GDM1 (cell line): Measurements from ENCODE around the gene RHBDD1.

Experiments used
- DNase-seq: peaks from one replicate; lab custom pipeline; 2025; lab: John Stamatoyannopoulos, UW

Gene RHBDD1

DNA sequence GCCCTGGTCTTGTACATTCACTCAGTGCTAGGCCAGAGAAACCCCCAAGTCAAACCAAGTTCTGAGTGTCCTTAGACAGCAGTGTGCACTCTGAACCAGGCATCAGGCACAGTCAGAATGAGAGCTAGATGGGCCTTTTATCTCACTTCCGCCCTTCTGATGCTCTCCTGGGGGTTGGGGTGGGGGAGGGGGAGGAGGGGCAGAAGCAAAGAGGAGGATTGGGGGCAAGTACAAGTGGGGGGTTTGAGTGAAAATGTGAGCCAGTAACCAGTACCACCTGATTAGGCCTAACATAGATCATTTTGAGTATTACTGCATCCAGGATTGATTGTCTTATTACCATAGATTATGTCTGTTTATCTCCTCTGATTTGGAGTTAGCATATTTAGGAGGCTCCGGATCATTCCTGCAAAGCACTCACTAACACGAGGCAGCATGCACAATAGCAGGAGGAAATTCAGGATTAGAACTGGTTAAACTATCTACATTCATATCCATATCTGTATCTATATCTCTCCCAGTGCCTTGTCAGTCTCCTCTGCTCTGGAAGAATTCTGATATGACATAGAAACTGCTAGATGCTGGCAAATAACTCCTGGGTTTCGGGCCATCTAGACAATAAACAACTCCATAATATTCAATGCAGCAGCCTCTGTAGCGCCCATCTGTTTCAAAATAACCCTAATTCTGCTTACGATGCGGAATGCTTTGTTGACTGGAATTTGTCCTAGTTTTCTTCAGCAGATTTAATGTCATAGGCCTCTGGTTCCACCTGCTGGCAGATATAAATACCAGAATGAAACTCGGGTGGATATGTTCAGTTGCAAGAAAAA is 149.1 kb downstream of the RHBDD1 start:
- no peak for DNase-seq

DNA sequence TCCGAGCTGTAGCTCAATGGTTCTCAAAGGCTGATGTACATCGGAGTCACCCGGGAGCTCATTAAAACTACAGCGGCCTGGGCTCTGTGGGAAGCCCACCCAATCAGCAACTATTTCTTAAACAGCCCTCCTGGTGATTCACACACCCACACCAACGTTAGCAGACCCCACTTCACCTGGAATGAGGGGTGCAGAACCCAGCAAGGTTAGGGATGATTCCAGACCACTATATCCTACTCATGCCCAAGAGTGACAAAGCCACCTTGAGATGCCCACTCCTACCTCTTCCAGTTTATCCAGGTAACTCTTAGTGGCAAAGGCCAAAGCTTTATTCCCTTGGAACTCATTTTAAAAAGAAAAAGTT is 149.7 kb downstream of the RHBDD1 start:
- no peak for DNase-seq

DNA sequence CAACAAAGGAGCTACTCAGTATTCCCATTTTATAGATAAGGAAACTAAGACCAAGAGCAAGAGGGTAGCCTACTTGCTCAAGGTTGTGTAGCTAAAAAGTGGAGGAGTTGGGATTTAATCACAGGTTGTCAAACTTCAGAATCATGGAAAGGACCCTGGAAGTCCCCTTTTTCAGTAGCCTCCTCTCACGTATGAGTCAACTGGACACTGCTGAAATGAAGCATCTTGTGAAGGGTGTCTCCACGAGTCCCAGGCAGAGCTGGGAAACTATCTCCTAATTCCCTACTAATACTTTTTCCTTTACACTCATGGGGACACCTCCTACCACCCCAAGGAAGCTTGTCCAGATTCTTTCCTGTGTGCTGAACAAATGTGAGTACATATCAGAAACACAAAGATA is 155.8 kb downstream of the RHBDD1 start:
- DNase-seq: no peak

DNA sequence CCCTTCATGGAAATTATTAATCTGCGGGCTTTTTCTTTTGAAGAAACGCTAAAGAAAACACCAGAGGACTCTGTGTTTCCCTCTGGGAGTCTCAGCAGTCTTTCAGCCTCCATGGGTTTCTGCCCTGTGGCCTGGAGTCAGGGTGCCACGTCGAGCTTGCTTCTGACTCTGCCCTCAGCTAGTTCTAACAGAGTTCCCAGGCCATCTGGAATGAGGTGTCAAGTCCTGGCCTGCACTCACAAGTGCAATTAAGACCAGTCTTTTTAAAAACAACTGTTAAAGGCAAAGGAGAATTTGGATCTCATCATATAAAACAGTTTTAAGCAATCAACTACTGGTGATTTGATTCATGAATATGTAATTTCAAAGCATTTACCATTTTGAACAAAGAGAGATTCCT is 157.3 kb downstream of the RHBDD1 start:
- no peak for DNase-seq

DNA sequence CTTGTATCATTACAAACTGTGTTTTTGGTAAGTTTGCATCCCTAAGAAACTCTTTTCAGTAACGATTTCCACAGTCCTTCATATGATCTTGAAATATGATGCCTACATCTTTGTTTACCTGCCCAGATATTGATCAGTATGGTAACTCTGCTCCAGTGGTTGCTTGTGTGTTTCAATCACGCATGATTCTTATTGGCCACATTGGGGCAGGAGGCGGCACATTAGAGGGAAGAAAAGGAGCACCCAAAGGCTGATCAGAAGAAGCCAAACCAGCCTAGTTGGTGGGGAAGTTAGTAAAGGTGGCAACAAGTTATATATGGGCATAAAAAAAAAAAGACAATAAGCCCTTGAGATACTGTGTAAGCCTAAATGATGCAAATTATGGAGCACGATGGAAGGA is 158.9 kb downstream of the RHBDD1 start:
- DNase-seq: no peak

DNA sequence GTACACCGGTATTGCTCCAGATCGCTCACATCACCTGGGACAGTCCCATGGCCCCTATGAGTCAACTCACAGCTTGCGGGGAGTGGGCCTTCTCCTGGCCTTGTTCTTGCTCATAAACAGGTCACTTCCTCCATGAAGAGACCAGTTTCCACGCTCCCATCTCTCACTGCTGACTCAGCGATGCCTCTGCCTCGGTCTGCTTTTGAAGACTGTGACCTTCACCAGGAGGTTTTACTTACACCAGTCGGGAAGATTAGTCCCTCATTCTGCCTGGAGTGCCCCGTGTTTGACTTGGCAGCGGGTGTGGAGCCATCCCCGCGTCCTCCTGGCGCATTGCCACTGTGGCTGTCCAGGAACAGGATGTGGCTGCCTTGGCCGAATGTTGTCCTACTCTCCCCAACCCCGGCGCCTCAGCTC is 159.8 kb downstream of the RHBDD1 start:
- no peak for DNase-seq

DNA sequence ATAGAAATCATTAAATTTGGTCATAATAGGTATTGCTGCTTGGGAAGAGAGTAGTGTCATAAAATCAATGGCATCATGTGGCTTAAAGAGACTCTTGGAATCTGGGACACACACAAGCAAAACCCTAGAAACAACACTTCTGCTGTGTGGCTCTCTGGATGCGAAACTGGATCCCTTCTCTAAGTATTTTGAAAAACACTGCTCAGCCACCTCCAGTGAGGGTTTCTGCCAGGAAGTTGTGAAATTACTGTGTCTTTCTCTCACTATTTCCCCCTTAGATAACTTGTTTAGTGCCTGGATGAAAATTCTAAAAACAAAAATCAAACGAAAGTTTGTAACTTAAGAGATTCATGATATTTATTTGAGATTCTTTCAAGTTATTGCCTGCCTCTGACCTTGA is 163.8 kb downstream of the RHBDD1 start:
- no peak for DNase-seq

DNA sequence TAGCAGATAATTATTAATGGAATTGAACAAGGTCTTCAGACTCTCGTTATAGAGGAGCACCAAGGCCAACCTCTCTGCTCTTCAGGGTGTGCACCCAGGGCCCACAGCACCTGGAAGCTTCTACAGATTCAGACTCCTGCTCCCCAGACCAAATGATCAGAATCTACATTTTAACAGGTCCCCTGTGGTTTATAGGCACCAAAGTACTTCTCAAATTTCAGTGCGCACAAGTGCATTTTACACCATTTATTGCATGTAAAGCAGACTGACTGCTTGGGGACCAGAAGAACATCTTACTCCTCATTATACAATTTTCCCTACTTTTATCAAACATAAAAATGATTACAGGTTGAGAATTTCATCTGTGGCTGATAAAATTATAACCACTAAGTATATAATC is 164.3 kb downstream of the RHBDD1 start:
- DNase-seq: no peak

DNA sequence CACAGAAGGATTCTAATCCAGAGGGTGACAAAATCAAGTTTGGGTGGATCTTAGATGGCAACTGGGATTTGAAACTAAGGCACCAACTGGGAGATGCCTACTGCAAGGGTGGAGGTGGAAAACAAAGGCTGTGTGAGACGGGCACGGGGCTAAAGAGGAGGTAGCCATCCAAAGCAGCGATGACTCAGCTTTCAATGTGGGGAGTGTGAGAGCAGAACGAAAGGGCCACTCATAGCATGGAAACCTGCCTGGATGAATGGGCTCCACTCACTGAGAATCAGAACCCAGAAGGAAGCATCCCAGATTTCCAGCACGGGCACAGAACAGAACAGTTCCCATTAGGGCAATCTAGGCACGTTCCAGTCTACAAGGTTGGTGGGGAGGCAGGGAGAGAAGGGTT is 168.6 kb downstream of the RHBDD1 start:
- no peak for DNase-seq

DNA sequence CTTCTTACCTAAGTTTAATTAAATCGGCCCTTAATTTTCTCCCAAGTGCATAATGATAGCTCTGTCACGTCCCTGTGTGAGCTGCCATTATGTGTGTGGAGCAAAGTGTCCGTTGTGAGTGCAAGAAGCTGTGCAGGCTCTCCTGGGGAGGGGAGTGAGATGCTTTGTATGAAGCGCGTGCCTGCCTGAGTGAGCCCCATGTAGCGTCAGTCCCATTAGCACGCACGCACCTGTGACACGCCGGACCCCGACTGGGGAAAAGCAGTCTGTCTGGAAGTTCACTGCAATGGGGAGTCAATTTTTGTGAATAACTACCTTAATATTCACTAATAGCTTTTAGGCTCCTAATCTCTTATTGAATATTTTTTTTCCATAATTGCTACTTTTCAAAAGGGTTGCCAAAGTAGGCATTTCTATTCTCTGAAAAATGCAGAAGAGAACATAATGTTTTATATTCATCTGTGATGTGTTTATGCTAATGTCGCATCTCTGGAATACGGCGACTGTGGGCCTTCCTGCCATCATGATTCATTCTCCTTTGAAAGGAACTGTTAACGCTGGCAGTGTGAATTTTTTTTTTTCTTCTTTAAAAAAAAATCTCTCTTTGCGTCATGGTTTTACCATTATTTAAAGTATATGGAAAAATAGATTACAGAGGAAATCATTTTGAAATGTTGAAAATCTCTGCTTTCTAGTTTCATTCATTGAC is 170.5 kb downstream of the RHBDD1 start:
- no peak for DNase-seq

DNA sequence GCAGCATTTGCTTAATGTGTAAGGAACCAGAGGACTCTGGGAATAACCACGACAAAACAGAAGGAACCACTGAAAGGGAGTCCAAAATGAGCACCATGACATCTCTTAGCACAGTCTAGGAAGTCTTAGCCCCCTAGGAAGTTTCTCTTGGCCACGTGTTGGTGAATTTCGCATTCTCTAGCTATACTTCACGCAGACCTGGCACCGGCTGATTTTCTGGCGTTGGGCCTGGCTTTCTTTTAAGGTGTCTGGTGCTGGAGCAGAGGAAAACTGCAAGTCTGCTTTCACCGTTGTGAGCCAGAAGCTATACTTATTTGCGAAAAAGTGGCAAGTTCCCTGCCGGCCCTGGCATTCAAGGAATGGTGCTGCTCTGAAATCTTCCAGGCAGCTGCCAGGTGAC is 171.3 kb downstream of the RHBDD1 start:
- no peak for DNase-seq

DNA sequence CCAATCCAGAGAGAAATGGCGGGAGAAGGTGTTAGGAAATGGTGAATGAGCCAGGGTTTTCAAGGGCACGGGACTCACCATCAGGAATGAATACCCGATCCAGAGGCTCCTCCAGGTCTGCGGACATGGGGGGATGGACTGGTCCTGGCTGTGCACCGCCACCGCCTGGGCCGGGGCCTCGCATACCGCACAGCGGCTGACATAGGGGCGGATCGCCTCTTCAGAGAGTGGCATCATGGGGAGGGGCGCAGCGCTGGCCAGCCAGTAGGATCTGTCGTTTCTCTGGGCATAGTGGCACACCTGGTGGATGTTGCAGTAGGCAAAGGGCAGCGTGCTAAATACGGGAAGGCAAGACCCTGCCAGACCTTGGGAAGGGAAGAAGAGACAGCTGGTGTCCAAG is 172.1 kb downstream of the RHBDD1 start:
- no peak for DNase-seq

DNA sequence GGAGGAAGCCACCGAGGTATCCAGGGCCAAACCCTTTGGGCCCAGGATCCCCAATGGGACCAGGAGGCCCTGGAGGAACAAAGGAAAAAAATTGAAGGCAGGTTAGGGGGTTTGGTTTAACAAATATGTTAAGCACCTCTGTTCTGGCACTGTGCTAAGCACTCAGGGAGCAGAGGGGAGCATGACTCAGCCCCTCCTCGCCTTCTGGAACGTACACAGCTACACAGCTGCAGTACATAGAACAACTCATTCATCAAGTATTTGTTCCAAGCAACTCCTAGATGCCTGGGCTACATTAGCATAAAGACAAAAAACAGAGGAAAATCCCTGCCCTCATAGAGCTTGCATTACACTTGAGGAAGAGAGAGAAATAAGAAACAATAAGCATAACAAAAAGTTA is 174.6 kb downstream of the RHBDD1 start:
- DNase-seq: no peak

DNA sequence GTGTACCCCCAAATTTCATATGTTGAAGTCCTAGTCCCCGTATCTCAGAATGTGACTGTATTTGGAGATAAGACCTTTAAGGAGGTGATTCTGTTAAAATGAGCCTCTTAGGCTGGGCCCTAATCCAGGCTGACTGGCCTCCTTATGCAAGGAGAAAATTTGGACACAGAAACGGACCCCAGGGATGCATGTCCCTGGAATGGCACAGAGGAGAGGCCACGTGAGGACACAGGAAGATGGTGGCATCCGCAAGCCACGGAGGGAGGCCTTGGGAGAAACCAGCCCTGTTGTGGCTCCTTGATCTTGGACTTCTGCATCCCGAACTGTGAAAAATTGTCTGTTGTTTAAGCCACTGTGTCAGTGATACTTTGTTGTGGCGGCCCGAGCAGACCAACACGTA is 177.5 kb downstream of the RHBDD1 start:
- DNase-seq: no peak

DNA sequence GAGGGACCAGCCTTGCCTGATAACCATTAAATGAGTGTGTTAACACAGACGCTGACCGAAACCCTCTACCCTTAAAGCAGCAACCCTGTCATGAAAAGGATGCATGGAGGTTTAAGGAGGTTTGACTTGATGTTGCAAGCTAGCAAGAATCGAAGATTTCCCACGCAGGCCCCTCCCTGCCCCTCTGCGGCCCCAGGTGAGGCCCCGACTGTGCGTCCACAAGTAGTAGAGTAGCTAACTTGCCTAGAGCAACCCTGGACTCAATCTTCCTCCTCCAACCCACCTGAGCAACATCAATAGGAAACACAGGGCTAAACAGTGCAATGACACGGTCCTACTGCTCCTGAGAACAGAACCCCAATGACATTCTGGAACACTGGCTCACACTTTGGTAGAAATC is 178.0 kb downstream of the RHBDD1 start:
- DNase-seq: no peak

DNA sequence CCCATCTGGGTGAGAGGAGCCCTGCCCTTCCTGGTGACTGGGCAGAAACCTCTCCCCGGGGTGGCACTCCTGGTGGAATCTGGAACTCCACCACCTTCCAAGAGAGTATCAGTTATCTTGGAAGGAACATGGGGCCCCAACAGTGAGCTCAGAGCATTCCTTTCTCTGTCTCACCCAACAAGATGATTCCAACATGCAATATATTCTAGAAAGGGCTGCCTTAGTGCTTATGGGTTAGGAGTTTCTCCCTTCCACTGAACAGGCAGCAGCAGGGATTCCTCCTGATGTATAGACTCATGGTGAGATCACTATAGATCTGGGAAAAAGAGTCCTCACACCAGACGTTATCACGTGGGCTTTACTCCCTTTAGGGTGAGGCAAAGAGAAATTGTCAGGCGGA is 181.0 kb downstream of the RHBDD1 start:
- DNase-seq: no peak

DNA sequence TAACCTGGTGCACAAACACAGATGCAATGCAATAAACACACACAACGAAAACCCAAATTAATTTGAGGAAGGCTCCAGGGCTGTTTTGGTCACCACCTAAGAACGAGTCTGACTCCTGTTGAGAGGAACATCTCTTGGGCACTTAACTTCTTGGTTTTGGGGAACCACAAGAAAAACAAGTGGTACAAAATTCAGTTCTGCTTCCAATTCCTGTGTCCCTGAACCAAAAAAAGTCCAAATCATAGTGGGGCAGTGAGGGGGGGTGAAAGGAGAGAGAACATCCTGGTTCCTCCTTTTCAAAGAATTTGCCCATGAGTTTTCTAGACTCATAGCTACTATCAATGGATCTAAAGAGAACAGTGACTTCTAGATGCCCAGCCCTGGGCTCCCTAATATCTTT is 184.6 kb downstream of the RHBDD1 start:
- DNase-seq: no peak

DNA sequence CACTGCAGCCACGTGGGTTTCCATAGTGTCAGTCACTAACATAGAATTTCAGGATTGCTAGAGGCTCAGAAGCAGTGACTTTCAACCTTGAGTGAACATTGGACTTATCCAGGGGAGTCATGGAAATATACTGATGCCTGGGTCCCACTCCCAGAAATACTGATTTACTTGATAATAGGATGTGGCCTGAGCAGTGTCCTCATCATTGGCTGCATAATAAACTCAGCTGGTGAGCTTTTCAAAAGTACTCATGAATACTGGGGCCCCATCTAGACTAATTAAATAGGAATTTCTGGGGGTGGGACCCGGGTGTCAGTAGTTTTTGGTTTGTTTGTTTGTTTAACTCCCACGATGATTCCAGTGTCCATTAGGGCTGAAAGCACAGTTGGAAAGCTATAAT is 186.8 kb downstream of the RHBDD1 start:
- no peak for DNase-seq

DNA sequence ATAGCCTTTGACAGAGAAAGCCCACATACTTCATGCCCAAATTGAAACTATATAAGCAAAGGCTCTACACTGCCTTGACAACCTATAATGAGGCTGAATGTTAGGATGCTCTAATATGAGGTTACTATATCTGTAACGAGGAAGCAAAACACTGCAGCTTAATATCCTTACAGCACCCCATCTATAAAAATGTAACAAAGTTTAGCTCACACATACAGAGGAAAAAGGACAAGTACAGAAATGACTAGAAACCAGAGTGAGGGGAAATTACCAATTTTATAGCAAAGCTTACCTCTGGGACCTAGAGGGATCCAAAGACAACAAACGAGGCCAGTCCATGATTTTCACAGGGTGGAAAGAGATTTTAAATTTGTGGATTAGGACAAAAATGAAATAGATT is 189.7 kb downstream of the RHBDD1 start:
- no peak for DNase-seq

DNA sequence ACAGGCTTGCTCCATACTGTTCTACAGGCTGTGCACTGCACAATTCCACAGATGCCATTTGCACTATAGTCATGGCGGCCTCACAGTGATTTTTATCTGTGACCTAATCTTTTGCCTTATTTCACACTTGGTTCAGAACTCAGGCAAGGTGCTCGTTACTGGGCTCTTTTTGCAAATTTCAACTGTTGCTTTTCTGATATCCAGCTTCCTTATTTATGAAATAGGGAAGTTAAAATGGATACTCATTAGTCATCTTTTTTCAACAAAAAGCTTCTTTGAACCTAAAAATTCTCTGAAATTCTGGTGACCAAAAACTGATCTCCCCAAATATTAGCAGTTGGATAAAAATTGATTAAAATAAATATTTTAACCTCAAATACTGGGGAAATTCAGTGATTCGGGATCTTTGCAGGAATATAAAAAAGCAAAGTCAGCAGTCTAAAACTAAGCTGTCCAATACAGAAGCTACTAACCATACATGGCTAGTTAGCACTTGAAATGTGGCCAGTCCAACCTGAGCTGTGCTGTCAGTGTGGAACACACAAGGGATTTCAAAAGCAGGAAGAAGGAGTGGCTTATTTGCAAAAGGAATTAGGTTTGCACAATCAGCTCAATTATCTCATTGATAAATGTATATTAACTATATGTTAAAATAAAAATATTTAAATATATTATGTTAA is 193.7 kb downstream of the RHBDD1 start:
- no peak for DNase-seq

DNA sequence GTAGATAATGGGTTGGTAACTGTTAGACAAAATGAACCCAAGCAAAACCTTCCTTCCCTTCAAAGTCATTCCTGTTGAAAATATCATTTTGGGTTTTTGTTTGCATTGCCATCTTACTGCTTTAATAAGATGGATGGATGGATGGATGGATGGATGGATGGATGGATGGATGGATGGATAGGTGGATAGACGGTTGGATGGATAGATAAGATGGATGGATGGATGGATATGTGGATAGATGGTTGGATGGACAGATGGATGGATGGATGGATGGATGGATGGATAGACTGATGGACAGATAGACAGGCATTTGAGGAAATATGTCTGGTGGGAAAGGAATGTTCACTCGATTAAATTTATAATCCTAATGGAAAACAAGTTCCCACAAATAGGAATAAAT is 194.9 kb downstream of the RHBDD1 start:
- no peak for DNase-seq

DNA sequence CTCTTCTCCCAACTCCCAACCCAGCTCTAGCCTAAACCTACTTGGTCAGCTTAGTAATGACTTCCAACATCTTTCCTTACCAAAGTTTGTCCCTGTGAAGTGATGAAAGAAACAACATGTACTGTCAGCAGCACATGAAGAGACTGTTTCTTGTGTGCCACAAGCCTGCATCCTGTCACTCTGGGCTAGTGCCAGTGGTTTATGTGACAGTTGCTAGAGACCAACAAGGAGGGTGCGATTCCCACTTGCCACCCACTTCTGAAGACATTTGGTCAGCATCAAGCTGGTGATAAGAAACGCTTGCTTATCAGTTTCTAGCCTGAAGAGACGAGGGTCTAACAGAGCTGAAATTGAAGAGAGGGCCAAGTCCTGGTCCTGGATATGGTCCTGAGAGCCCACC is 195.5 kb downstream of the RHBDD1 start:
- no peak for DNase-seq

DNA sequence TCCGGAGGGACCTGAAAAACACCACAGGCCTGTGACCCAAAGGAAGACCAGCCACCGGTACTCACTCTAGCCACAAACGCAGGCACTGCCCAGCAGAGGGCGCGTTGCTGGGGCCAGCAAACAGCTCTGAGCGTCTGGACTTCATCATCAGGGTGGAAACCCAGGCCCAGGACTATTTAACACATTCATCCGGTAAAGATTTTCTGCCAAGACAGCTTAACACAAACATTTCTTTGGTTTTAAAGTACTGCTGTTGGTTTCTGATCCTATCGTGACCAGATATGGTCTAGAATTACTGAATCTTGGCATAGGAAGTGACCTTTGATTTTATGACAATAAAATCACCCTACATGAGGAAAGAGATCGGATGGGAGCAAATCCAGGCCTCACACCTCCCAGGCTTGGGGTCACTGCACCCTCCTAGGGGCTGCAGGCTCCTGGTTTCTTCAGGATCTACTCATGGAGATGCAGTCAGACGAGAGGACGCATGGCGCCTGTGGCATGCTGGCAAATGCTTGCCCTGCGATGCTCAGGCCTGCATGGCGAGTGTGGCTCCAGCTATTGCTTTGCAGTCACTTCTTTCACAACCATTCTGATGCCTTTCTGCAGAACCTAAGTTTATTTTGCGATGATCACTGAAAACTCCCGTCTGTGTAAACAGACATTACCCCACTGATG is 197.8 kb downstream of the RHBDD1 start:
- DNase-seq: no peak
